IMR-90 (cell line): Measurements from ENCODE around the gene ARPC5. TPM values are rescaled to one million over a fixed set of nuclear protein-coding genes. Genes with fewer than 3 reads are reported as not detected.

Experiments
- ATAC-seq: fragments of 200-7000 bp; cut with Tn5 transposase; 2 replicates; pipeline ENCODE4 v1.9.1; 2020; ENCODE audit warnings: low read depth, mild to moderate bottlenecking, moderate library complexity
- BruUV-seq: library from RNA; stranded (reverse); fragments of 400-500 nt; replicated peaks from 2 replicates; lab custom pipeline; 2021; lab: Mats Ljungman, UMichigan
- CTCF ChIA-PET: fragments of 300-600 bp; formaldehyde crosslinking; extraction: SDS; loops from one replicate; lab custom pipeline; 2021; ENCODE audit warnings: antibody characterized with exemption; lab: Yijun Ruan, JAX
- POLR2A ChIA-PET: fragments of 300-600 bp; sonication (Branson Sonifier 250); formaldehyde crosslinking; loops from one replicate; lab custom pipeline; 2022; ENCODE audit warnings: antibody characterized with exemption; ENCODE audit not compliant: unreplicated experiment; lab: Charles Lee
- DNase-seq: peaks from one replicate; pipeline ENCODE4 v3.0.0; 2013
- H2AFZ ChIP-seq: replicated peaks from 2 replicates; pipeline ENCODE3; 2013; ENCODE audit warnings: low read length, mild to moderate bottlenecking; ENCODE audit not compliant: poor library complexity
- H2AK5ac ChIP-seq: 2 replicates; pipeline ENCODE4 v1.6.1; 2013; ENCODE audit warnings: low read depth, low read length, inconsistent platforms
- H2AK9ac ChIP-seq: replicated peaks from 2 replicates; pipeline ENCODE3; 2013; ENCODE audit warnings: mild to moderate bottlenecking, low read depth, low read length, moderate library complexity; ENCODE audit not compliant: poor library complexity
- H2BK120ac ChIP-seq: 2 replicates; pipeline ENCODE4 v1.6.1; 2013; ENCODE audit warnings: low read depth, low read length, inconsistent platforms
- H2BK15ac ChIP-seq: 3 replicates; pipeline ENCODE4 v1.6.1; 2013; ENCODE audit warnings: low read depth, low read length, inconsistent platforms
- H2BK20ac ChIP-seq: 2 replicates; pipeline ENCODE4 v1.6.1; 2013; ENCODE audit warnings: low read depth, mild to moderate bottlenecking, inconsistent platforms, low read length, moderate library complexity
- H2BK5ac ChIP-seq: 2 replicates; pipeline ENCODE4 v1.6.1; 2013; ENCODE audit warnings: mild to moderate bottlenecking, low read depth, low read length, inconsistent platforms; ENCODE audit not compliant: poor library complexity, severe bottlenecking
- H3K14ac ChIP-seq: replicated peaks from 2 replicates; pipeline ENCODE4 v1.6.1; 2013; ENCODE audit warnings: low read depth, low read length, inconsistent platforms
- H3K18ac ChIP-seq: 2 replicates; pipeline ENCODE4 v1.6.1; 2013; ENCODE audit warnings: low read depth, low read length, control low read depth
- H3K23ac ChIP-seq: 2 replicates; pipeline ENCODE4 v1.6.1; 2013; ENCODE audit warnings: low read depth, low read length, inconsistent platforms
- H3K27ac ChIP-seq: 2 replicates; pipeline ENCODE4 v1.5.1; 2013; ENCODE audit warnings: mild to moderate bottlenecking, control low read depth, low read length; ENCODE audit not compliant: insufficient read depth
- H3K27me3 ChIP-seq: 2 replicates; pipeline ENCODE4 v1.6.1; 2013; ENCODE audit warnings: low read length; ENCODE audit not compliant: control insufficient read depth, insufficient read depth
- H3K36me3 ChIP-seq: 2 replicates; pipeline ENCODE4 v1.6.1; 2013; ENCODE audit warnings: low read length, mixed read lengths; ENCODE audit not compliant: control insufficient read depth, insufficient read depth
- H3K4ac ChIP-seq: 2 replicates; pipeline ENCODE4 v1.6.1; 2013; ENCODE audit warnings: low read depth, low read length, inconsistent platforms
- H3K4me1 ChIP-seq: 2 replicates; pipeline ENCODE4 v1.6.1; 2013; ENCODE audit warnings: low read length, mixed read lengths; ENCODE audit not compliant: control insufficient read depth, insufficient read depth
- H3K4me2 ChIP-seq: 2 replicates; pipeline ENCODE4 v1.6.1; 2013; ENCODE audit warnings: low read depth, mild to moderate bottlenecking, control low read depth, low read length, moderate library complexity
- H3K4me3 ChIP-seq: 2 replicates; pipeline ENCODE4 v1.5.1; 2013; ENCODE audit warnings: low read depth, mild to moderate bottlenecking, control low read depth, low read length, moderate library complexity; ENCODE audit not compliant: insufficient read depth
- H3K56ac ChIP-seq: 2 replicates; pipeline ENCODE4 v1.6.1; 2013; ENCODE audit warnings: low read length, inconsistent platforms; ENCODE audit not compliant: insufficient read depth; ENCODE audit errors: extremely low read depth
- H3K79me1 ChIP-seq, 2 experiments: 2 replicates each; pipeline ENCODE4 v1.6.1; 2013; ENCODE audit warnings: low read length in 2 of 2, inconsistent platforms in 1 of 2, low read depth in 1 of 2
- H3K9ac ChIP-seq: 2 replicates; pipeline ENCODE4 v1.6.1; 2013; ENCODE audit warnings: low read depth, low read length, control low read depth
- H3K9me1 ChIP-seq: 2 replicates; pipeline ENCODE4 v1.6.1; 2013; ENCODE audit warnings: low read length, inconsistent platforms; ENCODE audit not compliant: insufficient read depth
- H3K9me3 ChIP-seq: 2 replicates; pipeline ENCODE4 v1.6.1; 2013; ENCODE audit warnings: low read length; ENCODE audit not compliant: control insufficient read depth, insufficient read depth
- H4K20me1 ChIP-seq: 2 replicates; pipeline ENCODE4 v1.6.1; 2013; ENCODE audit warnings: low read length, inconsistent platforms; ENCODE audit not compliant: insufficient read depth
- H4K5ac ChIP-seq: 2 replicates; pipeline ENCODE4 v1.6.1; 2013; ENCODE audit warnings: mild to moderate bottlenecking, low read depth, low read length, control low read depth
- H4K8ac ChIP-seq, 2 experiments: 2 replicates each; pipeline ENCODE4 v1.6.1; 2013; ENCODE audit warnings: low read depth in 2 of 2, low read length in 2 of 2, control low read depth in 1 of 2, inconsistent platforms in 1 of 2
- H4K91ac ChIP-seq: 2 replicates; pipeline ENCODE4 v1.6.1; 2013; ENCODE audit warnings: low read depth, low read length, inconsistent platforms; ENCODE audit not compliant: insufficient read depth
- CEBPB ChIP-seq: IDR thresholded peaks from 2 replicates; pipeline ENCODE4 v1.6.1; 2012; ENCODE audit warnings: low read depth, low read length, improper control_type of control experiment
- CHD1 ChIP-seq: IDR thresholded peaks from 2 replicates; pipeline ENCODE4 v1.6.1; 2012; ENCODE audit warnings: low read depth, low read length, improper control_type of control experiment
- MAFK ChIP-seq: IDR thresholded peaks from 2 replicates; pipeline ENCODE4 v1.6.1; 2012; ENCODE audit warnings: low read depth, low read length, improper control_type of control experiment
- POLR2A ChIP-seq: IDR thresholded peaks from 2 replicates; pipeline ENCODE4 v1.6.1; 2012; ENCODE audit warnings: mild to moderate bottlenecking, low read depth, low read length
- RAD21 ChIP-seq: IDR thresholded peaks from 2 replicates; pipeline ENCODE4 v1.6.1; 2012; ENCODE audit warnings: low read length, improper control_type of control experiment
- RFX5 ChIP-seq: IDR thresholded peaks from 2 replicates; pipeline ENCODE4 v1.8.0; 2012; ENCODE audit warnings: low read depth, mild to moderate bottlenecking, low read length, moderate library complexity
- WGBS, 2 experiments: methylation state at CpG; one replicate each; pipeline versions ENCODE4 v1.1.5 to v1.1.7; 2013; ENCODE audit warnings: missing lambda C conversion rate in 2 of 2; ENCODE audit not compliant: insufficient read length in 1 of 2; ENCODE audit errors: extremely low coverage in 2 of 2; 5-methylcytosine and 5-hydroxymethylcytosine counted together
- dilution Hi-C: fragments of 300-500 bp; cut with HindIII; formaldehyde crosslinking; loops from one replicate; pipeline ENCODE4 v1.14.3; 2018; ENCODE audit warnings: low sequenced_read_pairs; ENCODE audit not compliant: unreplicated experiment
- in situ Hi-C: fragments of 300-500 bp; cut with MboI; formaldehyde crosslinking; loops from 3 replicates; pipeline ENCODE4 v1.14.3; 2019; ENCODE audit warnings: low sequenced_read_pairs, inconsistent platforms, mixed read lengths
- intact Hi-C: fragments of 100-400 bp; cut with micrococcal nuclease; formaldehyde crosslinking; loops from 2 replicates; pipeline ENCODE4 v1.10.0; 2022
- polyA plus RNA-seq, 3 experiments: library from polyadenylated mRNA; depleted of rRNA; stranded (reverse); fragments of >200 nt; gene quantifications; 2 replicates each; pipeline ENCODE4 v1.2.3, GENCODE V29; 2012; ENCODE audit warnings: low replicate concordance in 1 of 3
- total RNA-seq: library from RNA; depleted of rRNA; stranded (reverse); fragments of >200 nt; gene quantifications from 2 replicates; pipeline ENCODE4 v1.2.3, GENCODE V29; 2012

ARPC5 gene
- total and polyA plus RNA-seq, 2 of the 4 experiments (the other 2 are of a cell fraction), result 132 to 212 TPM

- intact Hi-C loops (no loop called here), dilution Hi-C loops (no loop called here), in situ Hi-C loops (no loop called here)
- Histone ChIP-seq H3K4me2 (no peak overlapping the region), H3K4me1 (0 out of 2 replicates have a peak, but pooled peaks cover 6% of the 10 kb centered on the region), H2BK15ac (no peak overlapping the region), H3K9me3 (no peaks in the 10 kb centered on the region), H3K14ac (no peak overlapping the region), H3K4me3 (no peak overlapping the region), H3K79me1 (no peaks in the 10 kb centered on the region), H3K56ac (no peak overlapping the region), H4K5ac (no peak overlapping the region), H4K20me1 (no peaks in the 10 kb centered on the region), H3K9ac (no peak overlapping the region), H2AFZ (no peak overlapping the region), H3K23ac (no peak overlapping the region), H3K27ac (no peak overlapping the region), H2BK120ac (no peak overlapping the region), H3K4ac (no peak overlapping the region), H3K9me1 (peaks cover 3% of the 10 kb centered on the region; the same call in 1 of the 2 replicates), H4K8ac (no peak overlapping the region), H3K27me3 (no peaks in the 10 kb centered on the region), H2AK5ac (no peak overlapping the region), H4K91ac (no peak overlapping the region), H2BK20ac (no peak overlapping the region), H3K18ac (no peak overlapping the region), H2AK9ac (no peak overlapping the region), H2BK5ac (no peak overlapping the region), H3K36me3 (no peaks in the 10 kb centered on the region)
- CTCF ChIA-PET, result no interaction called here
- POLR2A ChIA-PET, result no interaction called here
- ATAC-seq (no peak), DNase-seq (no peak)
- no TSS peak for BruUV-seq
- 100% methylated on average over 1 of the region's 1 CpG; no CpG with 5 or more reads in 1 of the 2 experiments for WGBS, 2 experiments
- TF ChIP-seq MAFK (no peak), CEBPB (no peak), CHD1 (no peak), POLR2A (no peak), RAD21 (no peak), RFX5 (no peak)
These were observed 49.1 kb downstream of the ARPC5 start for GRCh38 chr1:183586455-183586854.
